H1 (cell line): ENCODE results near the gene DNMT3B. TPM values are rescaled to one million over a fixed set of nuclear protein-coding genes. Genes with fewer than 3 reads are reported as not detected.

Experiments used
- CTCF ChIA-PET: fragments of 300-600 bp; sonication (Branson Sonifier 250); formaldehyde crosslinking; loops from one replicate; lab custom pipeline; 2021; ENCODE audit not compliant: partially characterized antibody; lab: Charles Lee
- POLR2A ChIA-PET: fragments of 300-600 bp; sonication (Branson Sonifier 250); formaldehyde crosslinking; loops from one replicate; lab custom pipeline; 2021; ENCODE audit warnings: inconsistent platforms; ENCODE audit not compliant: partially characterized antibody; lab: Charles Lee
- DNase-seq, 2 experiments: peaks; one replicate each; pipeline versions ENCODE4 v3.0.0 to v3.0.0-alpha.2; 2010 to 2022; ENCODE audit warnings: low spot score in 2 of 2, low read depth in 1 of 2, mixed read lengths in 1 of 2
- FAIRE-seq: peaks from 2 replicates; lab custom pipeline; 2011; peaks lifted over from hg19 to GRCh38; lab: Jason Lieb, UNC
- H2AFZ ChIP-seq: 2 replicates; pipeline ENCODE4 v1.8.1; 2012; ENCODE audit warnings: low read length, inconsistent platforms
- H2AK5ac ChIP-seq: 2 replicates; pipeline ENCODE4 v1.6.1; 2013; ENCODE audit warnings: low read depth, low read length
- H2BK120ac ChIP-seq: replicated peaks from 2 replicates; pipeline ENCODE3; 2013; ENCODE audit warnings: low read depth, low read length, inconsistent platforms
- H2BK12ac ChIP-seq: 2 replicates; pipeline ENCODE4 v1.6.1; 2013; ENCODE audit warnings: low read depth, low read length
- H2BK15ac ChIP-seq: 2 replicates; pipeline ENCODE4 v1.6.1; 2013; ENCODE audit warnings: low read length
- H2BK20ac ChIP-seq: 2 replicates; pipeline ENCODE4 v1.6.1; 2013; ENCODE audit warnings: low read length
- H2BK5ac ChIP-seq: 2 replicates; pipeline ENCODE4 v1.6.1; 2013; ENCODE audit warnings: low read depth, low read length
- H3K14ac ChIP-seq: 2 replicates; pipeline ENCODE4 v1.6.1; 2013; ENCODE audit warnings: inconsistent platforms; ENCODE audit not compliant: insufficient read length
- H3K18ac ChIP-seq: 2 replicates; pipeline ENCODE4 v1.6.1; 2013; ENCODE audit warnings: low read length; ENCODE audit errors: extremely low read depth
- H3K23ac ChIP-seq: 2 replicates; pipeline ENCODE4 v1.6.1; 2013; ENCODE audit warnings: inconsistent platforms; ENCODE audit not compliant: insufficient read length
- H3K23me2 ChIP-seq: 2 replicates; pipeline ENCODE4 v1.6.1; 2013; ENCODE audit warnings: low read depth, low read length
- H3K27ac ChIP-seq: 2 replicates; pipeline ENCODE4 v1.6.1; 2011; ENCODE audit warnings: low read depth, low read length, inconsistent platforms
- H3K27me3 ChIP-seq, 4 experiments: replicated peaks in 1 of 4; 1 replicate in 1 of 4; 2 replicates in 3 of 4; pipeline versions ENCODE4 v1.6.1 to v1.8.1; 2011 to 2013; ENCODE audit warnings: low read length in 3 of 4, mild to moderate bottlenecking in 3 of 4, inconsistent platforms in 2 of 4, mixed read lengths in 2 of 4, moderate library complexity in 1 of 4; ENCODE audit not compliant: control insufficient read depth in 3 of 4, insufficient read depth in 3 of 4; ENCODE audit errors: extremely low read depth in 1 of 4
- H3K36me3 ChIP-seq, 4 experiments: 2 replicates each; pipeline versions ENCODE4 v1.6.1 to v1.8.1; 2011 to 2013; ENCODE audit warnings: mild to moderate bottlenecking in 4 of 4, low read length in 3 of 4, moderate library complexity in 2 of 4, control low read depth in 1 of 4, inconsistent platforms in 1 of 4; ENCODE audit not compliant: insufficient read depth in 4 of 4, control insufficient read depth in 2 of 4
- H3K4ac ChIP-seq: replicated peaks from 2 replicates; pipeline ENCODE3; 2013; ENCODE audit warnings: low read length, low read depth, mixed read lengths, inconsistent platforms; ENCODE audit not compliant: insufficient read length
- H3K4me1 ChIP-seq, 4 experiments: replicated peaks in 1 of 4; 1 replicate in 1 of 4; 2 replicates in 3 of 4; pipeline versions ENCODE4 v1.6.1 to v1.8.1; 2011 to 2013; ENCODE audit warnings: low read length in 3 of 4, inconsistent platforms in 2 of 4, mixed read lengths in 1 of 4; ENCODE audit not compliant: insufficient read depth in 4 of 4, control insufficient read depth in 3 of 4
- H3K4me2 ChIP-seq, 2 experiments: 2 replicates each; pipeline versions ENCODE4 v1.6.1 to v1.8.1; 2011 to 2013; ENCODE audit warnings: low read depth in 2 of 2, low read length in 2 of 2, control low read depth in 1 of 2, inconsistent platforms in 1 of 2, mild to moderate bottlenecking in 1 of 2; ENCODE audit not compliant: insufficient read depth in 1 of 2
- H3K4me3 ChIP-seq, 4 experiments: fragments of 200-600, 300-600 bp in 1 of 4; sonication (generic), shearing (Covaris generic), sonication (Bioruptor Twin) in 1 of 4; 2 replicates each; pipeline versions ENCODE4 v1.5.1 to v1.8.1; 2011 to 2016; ENCODE audit warnings: low read length in 4 of 4, low read depth in 3 of 4, control low read depth in 2 of 4, inconsistent platforms in 2 of 4, mild to moderate bottlenecking in 2 of 4, mixed read lengths in 1 of 4, moderate library complexity in 1 of 4; ENCODE audit not compliant: insufficient read depth in 2 of 4; ENCODE audit errors: extremely low read depth in 1 of 4
- H3K56ac ChIP-seq: replicated peaks from 2 replicates; pipeline ENCODE3; 2013; ENCODE audit warnings: low read depth, mild to moderate bottlenecking, mixed read lengths, low read length, inconsistent platforms; ENCODE audit not compliant: insufficient read length
- H3K79me1 ChIP-seq: 2 replicates; pipeline ENCODE4 v1.6.1; 2013; ENCODE audit warnings: low read depth, low read length, control low read depth
- H3K79me2 ChIP-seq, 2 experiments: 2 replicates each; pipeline versions ENCODE4 v1.6.1 to v1.8.1; 2012 to 2013; ENCODE audit warnings: low read length in 2 of 2, mild to moderate bottlenecking in 2 of 2, inconsistent platforms in 1 of 2; ENCODE audit not compliant: insufficient read depth in 2 of 2, control insufficient read depth in 1 of 2
- H3K9ac ChIP-seq, 4 experiments: replicated peaks in 1 of 4; 1 replicate in 1 of 4; 2 replicates in 3 of 4; pipeline versions ENCODE4 v1.6.1 to v1.8.1; 2011 to 2013; ENCODE audit warnings: low read depth in 3 of 4, low read length in 3 of 4, control low read depth in 2 of 4, mild to moderate bottlenecking in 2 of 4, moderate library complexity in 2 of 4, inconsistent platforms in 1 of 4; ENCODE audit errors: extremely low read depth in 1 of 4
- H3K9me3 ChIP-seq, 2 experiments: 2 replicates each; pipeline versions ENCODE4 v1.6.1 to v1.8.1; 2012 to 2013; ENCODE audit warnings: mild to moderate bottlenecking in 2 of 2, moderate library complexity in 2 of 2, control low read depth in 1 of 2, inconsistent platforms in 1 of 2, low read depth in 1 of 2, low read length in 1 of 2, mixed read lengths in 1 of 2; ENCODE audit not compliant: insufficient read depth in 2 of 2
- H4K20me1 ChIP-seq, 2 experiments: replicated peaks in 1 of 2; 2 replicates each; pipeline versions ENCODE3 to v1.8.1; 2011 to 2013; ENCODE audit warnings: inconsistent platforms in 2 of 2, low read length in 2 of 2, mild to moderate bottlenecking in 1 of 2; ENCODE audit not compliant: insufficient read depth in 2 of 2, control insufficient read depth in 1 of 2
- H4K5ac ChIP-seq: 2 replicates; pipeline ENCODE4 v1.6.1; 2013; ENCODE audit warnings: low read length, low read depth, mixed read lengths, inconsistent platforms; ENCODE audit not compliant: insufficient read length
- H4K8ac ChIP-seq: 2 replicates; pipeline ENCODE4 v1.8.0; 2013; ENCODE audit warnings: mild to moderate bottlenecking, moderate library complexity, low read length, inconsistent platforms; ENCODE audit not compliant: insufficient read depth; ENCODE audit errors: extremely low read depth
- H4K91ac ChIP-seq: replicated peaks from 2 replicates; pipeline ENCODE3; 2013; ENCODE audit warnings: low read length, mixed read lengths, inconsistent platforms; ENCODE audit not compliant: insufficient read length
- POLR2AphosphoS5 ChIP-seq: IDR thresholded peaks from 2 replicates; pipeline ENCODE4 v1.6.1; 2011; ENCODE audit warnings: low read depth, low read length
- SP2 ChIP-seq: IDR thresholded peaks from 2 replicates; pipeline ENCODE4 v1.6.1; 2012; ENCODE audit warnings: mild to moderate bottlenecking, low read length, inconsistent platforms
- WGBS, 2 experiments: shearing (Covaris generic) in 1 of 2; methylation state at CpG; one replicate each; pipeline versions ENCODE4 v1.1.6 to v1.1.7; 2013 to 2015; ENCODE audit warnings: low lambda C conversion rate in 2 of 2, mixed read lengths in 2 of 2, inconsistent platforms in 1 of 2, low coverage in 1 of 2, missing lambda C conversion rate in 1 of 2; ENCODE audit not compliant: insufficient replicate concordance in 2 of 2, insufficient coverage in 1 of 2, insufficient read length in 1 of 2; ENCODE audit errors: extremely low coverage in 1 of 2, missing lambda C conversion rate in 1 of 2; 5-methylcytosine and 5-hydroxymethylcytosine counted together
- polyA plus RNA-seq, 7 experiments: library from polyadenylated mRNA; depleted of rRNA in 3 of 7; stranded (reverse) in 5 of 7; unstranded in 2 of 7; fragments of >200 nt in 5 of 7; fragments of 200-250 nt in 2 of 7; gene quantifications; 1 replicate in 5 of 7; 2 replicates in 1 of 7; 4 replicates in 1 of 7; pipeline versions ENCODE4 v1.2.1 to v1.2.3, GENCODE V29; 2011 to 2013; ENCODE audit warnings: missing spikeins in 2 of 7, mixed read lengths in 2 of 7
- total RNA-seq: library from RNA; stranded (reverse); fragmentation: NEBNext Ultra II Directional; extraction: Animal tissue kit (Norgen Biotek cat#: 25700); gene quantifications from 2 replicates; pipeline ENCODE4 v1.2.1, GENCODE V29; 2021

DNMT3B gene
- total and polyA plus RNA-seq, 2 of the 8 experiments (the other 6 are each of a cell fraction or from before 2014, with no cell fraction given), result 433 to 1,016 TPM

DNA sequence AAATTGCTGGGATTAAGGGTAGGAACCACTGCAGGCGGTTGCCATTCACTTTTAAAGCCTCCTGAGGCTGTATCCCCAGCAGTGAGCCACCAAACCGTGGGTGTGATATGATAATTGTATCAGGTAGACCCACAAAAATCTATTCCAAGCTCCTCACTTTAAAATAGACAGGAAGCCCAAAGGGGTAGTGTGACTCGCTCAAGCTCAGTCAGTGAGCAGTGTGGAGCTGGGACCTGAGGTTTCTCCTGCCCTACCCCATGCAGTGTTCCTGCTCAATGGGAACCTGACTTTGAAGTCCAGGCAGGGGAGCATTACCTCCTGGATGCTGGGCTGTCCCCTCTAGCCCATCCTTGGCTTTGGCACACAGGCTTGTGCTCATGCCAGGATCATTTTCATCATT, 42.6 kb downstream of the DNMT3B start:
- H3K79me1 ChIP-seq, result peaks cover 15% of the 10 kb centered on the region; the same call in 1 of the 2 replicates
- POLR2A ChIA-PET, result interaction anchor here (0.8 to 12.6 kb wide), 8 partner anchors 9 to 108 kb away, joined by 3 to 112 read pairs (median 7); partner anchors contain the start of gene DNMT3B
- peak; percentile 61; the same call in 1 of the 2 replicates for TF ChIP-seq POLR2AphosphoS5
- no peak for TF ChIP-seq SP2
- TF ChIP-seq, all 59 proteins: peak for 1
- Histone ChIP-seq H3K4me1 (peaks cover 8 to 36% (median 26%) of the 10 kb centered on the region in 4 experiments), H4K91ac (no peak overlapping the region), H4K20me1 (peaks cover 52 to 54% of the 10 kb centered on the region in 2 experiments), H2BK5ac (no peak overlapping the region), H3K79me2 (peaks cover 0 to 17% of the 10 kb centered on the region in 2 experiments; a peak in 2 of 4 replicates), H3K23ac (no peak overlapping the region), H3K27me3 (no peaks in the 10 kb centered on the region), H3K14ac (no peak overlapping the region), H3K4me3 (no peak overlapping the region), H3K9me3 (no peaks in the 10 kb centered on the region), H3K4ac (no peak overlapping the region), H3K27ac (no peak overlapping the region), H2AK5ac (no peak overlapping the region), H2BK20ac (no peak overlapping the region), H2AFZ (no peak overlapping the region), H3K18ac (no peak overlapping the region), H3K9ac (no peak overlapping the region), H3K23me2 (no peaks in the 10 kb centered on the region; the same call in 1 of the 2 replicates), H2BK12ac (no peak overlapping the region), H2BK15ac (no peak overlapping the region), H4K8ac (no peak overlapping the region), H3K36me3 (peaks cover 74 to 100% (median 96%) of the 10 kb centered on the region in 4 experiments), H4K5ac (no peak overlapping the region), H3K4me2 (no peak overlapping the region; a peak in 1 of 4 replicates), H3K56ac (no peak overlapping the region), H2BK120ac (no peak overlapping the region)
- 91% methylated on average over 3 of the region's 3 CpGs; no CpG with 5 or more reads in 1 of the 2 experiments for WGBS, 2 experiments
- DNase-seq (no peak), FAIRE-seq (no peak)
- CTCF ChIA-PET, result interaction anchor here (1.0 to 2.2 kb wide), 4 partner anchors 15 to 24 kb away, joined by 3 to 19 read pairs (median 4); no protein-coding TSS in a partner anchor
